ENCODE data around the gene DPYSL3.

DNA sequence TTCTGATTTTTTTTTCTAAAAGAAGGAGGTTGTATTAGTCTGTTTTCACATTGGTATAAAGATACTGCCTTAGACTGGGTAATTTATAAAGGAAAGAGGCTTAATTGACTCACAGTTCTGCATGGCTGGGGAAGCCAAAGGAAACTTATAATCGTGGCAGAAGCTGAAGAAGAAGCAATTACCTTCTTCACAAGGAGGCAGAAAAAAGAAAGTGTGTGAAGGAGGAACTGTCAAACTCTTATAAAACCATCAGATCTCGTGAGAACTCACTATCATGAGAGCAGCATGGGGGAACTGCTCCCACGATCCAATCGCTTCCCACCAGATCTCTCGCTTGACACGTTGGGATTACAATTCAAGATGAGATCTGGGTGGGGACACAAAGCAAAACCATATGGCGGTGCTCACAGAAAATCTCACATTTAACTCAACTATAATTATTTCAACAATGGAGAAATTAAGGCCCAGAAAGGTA, 27.1 kb downstream of the DPYSL3 start:
- TF ChIP-seq BHLHE40 (IDR thresholded peaks at IDR 0.05; ENCODE audit: borderline replicate concordance) (no peak), SUZ12 (IDR thresholded peaks at IDR 0.05) (no peak)
